ENCODE measurements around the gene VEGFD.

Gene VEGFD

DNA sequence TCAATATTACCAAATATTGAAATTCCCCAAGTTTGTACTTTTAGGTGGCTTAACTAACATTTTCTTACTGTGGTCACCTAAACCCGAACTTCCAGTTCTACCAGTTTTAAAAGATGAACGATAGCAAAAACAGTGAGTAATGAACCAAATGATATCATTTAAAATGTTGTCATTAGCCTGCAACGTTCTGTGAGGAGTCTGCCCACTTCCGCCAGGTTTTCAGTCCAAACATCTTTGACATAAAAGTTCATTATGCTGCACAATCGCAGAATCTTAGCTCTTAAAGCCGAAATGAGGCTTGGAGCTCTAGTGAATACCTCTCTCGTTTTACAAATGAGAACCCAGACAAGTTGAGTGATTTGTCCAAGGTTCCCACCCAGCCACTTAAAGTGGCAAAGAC, 49.7 kb downstream of the VEGFD start:
- Histone ChIP-seq H3K9me3 (ENCODE audit: control insufficient read depth in 2 of 2, low read length in 2 of 2) (no peaks in the 10 kb centered on the region), H3K9ac (ENCODE audit: low read length in 2 of 2) (peak overlapping the region; percentile 79 to 80), H3K4me3 (ENCODE audit: low read length in 2 of 2) (peak overlapping the region; percentile 75 to 78), H3K36me3 (ENCODE audit: control insufficient read depth in 2 of 2, insufficient read depth in 2 of 2, low read length in 2 of 2) (peaks cover 0 to 5% of the 10 kb centered on the region in 2 donors), H3K4me1 (ENCODE audit: control insufficient read depth, insufficient read depth, low read length) (no peaks in the 10 kb centered on the region), H3K27ac (ENCODE audit: low read length) (no peak overlapping the region), H3K27me3 (ENCODE audit: control insufficient read depth in 1 of 2, insufficient read depth in 2 of 2, low read length in 2 of 2) (peaks cover 0 to 2% of the 10 kb centered on the region in 2 donors)

DNA sequence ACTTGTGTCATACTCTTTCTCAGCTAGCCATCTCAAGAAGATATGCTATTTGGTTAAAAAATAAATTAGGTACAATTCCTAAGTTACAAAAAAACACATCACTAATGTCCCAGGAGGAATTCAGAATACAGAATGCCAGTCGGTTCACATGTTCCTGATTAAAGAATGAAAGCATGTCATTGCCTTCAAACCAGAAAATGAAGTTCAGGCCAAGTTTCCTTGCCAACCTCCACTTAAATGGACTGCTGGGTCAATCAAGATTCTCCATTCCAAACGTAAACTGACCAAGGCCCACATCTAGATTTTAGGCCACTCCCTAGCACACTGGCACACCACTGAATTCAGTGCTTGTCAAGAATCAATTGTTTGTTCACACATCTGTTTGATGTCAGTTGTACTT, 55.4 kb downstream of the VEGFD start:
- Histone ChIP-seq H3K9ac (ENCODE audit: low read length in 2 of 2) (no peak overlapping the region), H3K27ac (ENCODE audit: low read length) (no peak overlapping the region)

DNA sequence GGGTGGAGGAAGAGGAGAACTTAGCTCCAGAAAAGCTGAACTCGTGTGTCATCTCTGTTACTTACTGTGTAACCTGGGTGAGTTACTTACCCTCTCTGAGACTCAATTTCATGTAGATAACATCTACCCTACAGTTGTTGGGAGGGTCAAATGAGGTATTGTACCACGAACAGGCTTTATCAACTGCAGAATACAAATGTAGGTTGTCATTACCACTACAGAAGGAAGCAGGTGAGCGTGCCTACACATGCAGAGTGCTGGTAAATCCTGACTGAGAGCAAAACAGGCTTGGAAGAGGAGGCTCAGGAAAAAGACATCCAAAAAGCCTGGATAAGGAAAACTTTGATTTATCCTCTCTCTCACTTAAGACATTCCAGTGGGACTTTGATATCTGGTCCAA, 56.1 kb downstream of the VEGFD start:
- Histone ChIP-seq H3K4me1 (ENCODE audit: control insufficient read depth, insufficient read depth, low read length) (no peaks in the 10 kb centered on the region), H3K4me3 (ENCODE audit: low read length in 2 of 2) (no peak overlapping the region), H3K27ac (ENCODE audit: low read length) (no peak overlapping the region), H3K9ac (ENCODE audit: low read length in 2 of 2) (no peak overlapping the region), H3K36me3 (ENCODE audit: control insufficient read depth in 2 of 2, insufficient read depth in 2 of 2, low read length in 2 of 2) (peaks cover 0 to 14% of the 10 kb centered on the region in 2 donors), H3K27me3 (ENCODE audit: control insufficient read depth in 1 of 2, insufficient read depth in 2 of 2, low read length in 2 of 2) (peaks cover 0 to 4% of the 10 kb centered on the region in 2 donors), H3K9me3 (ENCODE audit: control insufficient read depth in 2 of 2, low read length in 2 of 2) (no peaks in the 10 kb centered on the region)

More for the DNA sequence above, 55.4 kb downstream of the VEGFD start:
- Histone ChIP-seq H3K4me3 (ENCODE audit: low read length in 2 of 2) (no peak overlapping the region), H3K27me3 (ENCODE audit: control insufficient read depth in 1 of 2, insufficient read depth in 2 of 2, low read length in 2 of 2) (no peaks in the 10 kb centered on the region), H3K36me3 (ENCODE audit: control insufficient read depth in 2 of 2, insufficient read depth in 2 of 2, low read length in 2 of 2) (peaks cover 0 to 11% of the 10 kb centered on the region in 2 donors), H3K9me3 (ENCODE audit: control insufficient read depth in 2 of 2, low read length in 2 of 2) (no peaks in the 10 kb centered on the region), H3K4me1 (ENCODE audit: control insufficient read depth, insufficient read depth, low read length) (no peaks in the 10 kb centered on the region)

DNA sequence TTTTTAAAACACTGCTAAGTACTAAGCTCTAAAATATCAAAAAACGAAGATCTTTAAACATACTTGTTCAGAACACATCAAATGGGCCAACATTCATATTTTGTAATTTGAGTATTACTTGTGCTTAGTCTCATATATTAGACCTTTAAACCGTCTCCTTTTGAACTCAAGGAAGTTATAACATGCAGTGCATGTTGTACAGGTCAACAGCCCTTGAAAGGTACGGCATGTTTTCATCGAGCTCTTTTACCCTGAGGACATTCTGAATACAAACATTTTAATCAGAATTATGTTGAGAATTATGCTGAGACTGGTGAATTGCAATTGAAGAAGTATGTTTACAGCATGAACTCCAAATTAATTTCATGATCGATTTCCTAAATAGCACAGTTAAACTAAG, 61.7 kb downstream of the VEGFD start:
- no peak overlapping the region for H3K4me3 ChIP-seq (ENCODE audit: low read length in 2 of 2)
- no peaks in the 10 kb centered on the region for H3K9me3 ChIP-seq (ENCODE audit: control insufficient read depth in 2 of 2, low read length in 2 of 2)
- no peaks in the 10 kb centered on the region for H3K4me1 ChIP-seq (ENCODE audit: control insufficient read depth, insufficient read depth, low read length)
- no peak overlapping the region for H3K27ac ChIP-seq (ENCODE audit: low read length)
- peaks cover 0 to 4% of the 10 kb centered on the region in 2 donors for H3K27me3 ChIP-seq (ENCODE audit: control insufficient read depth in 1 of 2, insufficient read depth in 2 of 2, low read length in 2 of 2)
- H3K36me3 ChIP-seq (ENCODE audit: control insufficient read depth in 2 of 2, insufficient read depth in 2 of 2, low read length in 2 of 2) = peaks cover 0 to 9% of the 10 kb centered on the region in 2 donors
- H3K9ac ChIP-seq (ENCODE audit: low read length in 2 of 2) = no peak overlapping the region

DNA sequence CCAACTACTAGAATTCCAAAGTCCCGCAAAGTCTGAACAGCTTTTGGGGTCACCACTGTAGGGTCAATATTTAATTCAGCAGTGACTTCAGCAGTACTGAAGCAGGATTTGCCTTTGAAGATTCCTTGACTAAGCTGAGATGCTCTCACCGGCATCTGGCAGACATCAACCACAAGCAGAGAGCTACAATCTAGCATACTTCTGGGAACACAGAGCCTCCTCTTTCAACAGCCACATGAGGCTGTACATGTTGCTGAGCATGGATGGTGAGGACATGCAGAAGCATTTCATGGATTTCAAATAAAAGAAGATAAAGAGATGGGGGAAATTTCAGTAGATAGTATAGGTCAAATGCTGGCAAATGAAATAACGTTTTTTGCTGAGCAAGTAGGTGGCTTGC, 62.1 kb downstream of the VEGFD start:
- H3K27me3 ChIP-seq (ENCODE audit: control insufficient read depth in 1 of 2, insufficient read depth in 2 of 2, low read length in 2 of 2) = peaks cover 0 to 4% of the 10 kb centered on the region in 2 donors
- H3K36me3 ChIP-seq (ENCODE audit: control insufficient read depth in 2 of 2, insufficient read depth in 2 of 2, low read length in 2 of 2) = peaks cover 0 to 9% of the 10 kb centered on the region in 2 donors
- H3K4me1 ChIP-seq (ENCODE audit: control insufficient read depth, insufficient read depth, low read length) = no peaks in the 10 kb centered on the region
- H3K9me3 ChIP-seq (ENCODE audit: control insufficient read depth in 2 of 2, low read length in 2 of 2) = no peaks in the 10 kb centered on the region
- H3K27ac ChIP-seq (ENCODE audit: low read length) = no peak overlapping the region
- no peak overlapping the region for H3K4me3 ChIP-seq (ENCODE audit: low read length in 2 of 2)
- no peak overlapping the region for H3K9ac ChIP-seq (ENCODE audit: low read length in 2 of 2)

- H3K27ac ChIP-seq (ENCODE audit: low read length) = no peak overlapping the region
- H3K36me3 ChIP-seq (ENCODE audit: control insufficient read depth in 2 of 2, insufficient read depth in 2 of 2, low read length in 2 of 2) = peaks cover 0 to 9% of the 10 kb centered on the region in 2 donors
- H3K4me1 ChIP-seq (ENCODE audit: control insufficient read depth, insufficient read depth, low read length) = no peaks in the 10 kb centered on the region
- no peak overlapping the region for H3K9ac ChIP-seq (ENCODE audit: low read length in 2 of 2)
- H3K9me3 ChIP-seq (ENCODE audit: control insufficient read depth in 2 of 2, low read length in 2 of 2) = no peaks in the 10 kb centered on the region
- H3K27me3 ChIP-seq (ENCODE audit: control insufficient read depth in 1 of 2, insufficient read depth in 2 of 2, low read length in 2 of 2) = peaks cover 0 to 4% of the 10 kb centered on the region in 2 donors
- H3K4me3 ChIP-seq (ENCODE audit: low read length in 2 of 2) = no peak overlapping the region
Measured at GRCh38 chrX:15321447-15321846, 62.8 kb downstream of the VEGFD start.

DNA sequence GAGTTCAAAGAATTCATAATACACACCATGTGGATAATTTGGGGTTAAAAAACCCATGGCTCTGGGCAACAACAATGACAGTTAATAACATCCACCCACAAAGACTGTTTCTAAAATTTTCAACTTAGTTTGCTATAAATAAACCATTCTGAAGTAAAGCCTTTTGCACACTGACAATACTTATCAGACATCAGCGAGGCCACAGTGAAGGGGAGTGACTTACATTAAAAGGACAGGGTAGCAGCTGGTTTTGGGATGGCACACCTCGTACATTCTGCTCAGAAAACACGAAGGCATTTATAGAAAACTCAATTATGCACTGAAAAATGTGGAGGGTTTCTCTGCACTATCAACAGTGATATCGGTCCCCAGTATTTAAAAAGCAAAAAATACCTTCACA, 63.9 kb downstream of the VEGFD start:
- Histone ChIP-seq H3K27me3 (ENCODE audit: control insufficient read depth in 1 of 2, insufficient read depth in 2 of 2, low read length in 2 of 2) (peaks cover 0 to 4% of the 10 kb centered on the region in 2 donors), H3K4me1 (ENCODE audit: control insufficient read depth, insufficient read depth, low read length) (no peaks in the 10 kb centered on the region), H3K27ac (ENCODE audit: low read length) (no peak overlapping the region), H3K36me3 (ENCODE audit: control insufficient read depth in 2 of 2, insufficient read depth in 2 of 2, low read length in 2 of 2) (peaks cover 0 to 9% of the 10 kb centered on the region in 2 donors), H3K4me3 (ENCODE audit: low read length in 2 of 2) (no peak overlapping the region), H3K9me3 (ENCODE audit: control insufficient read depth in 2 of 2, low read length in 2 of 2) (no peaks in the 10 kb centered on the region), H3K9ac (ENCODE audit: low read length in 2 of 2) (no peak overlapping the region)

DNA sequence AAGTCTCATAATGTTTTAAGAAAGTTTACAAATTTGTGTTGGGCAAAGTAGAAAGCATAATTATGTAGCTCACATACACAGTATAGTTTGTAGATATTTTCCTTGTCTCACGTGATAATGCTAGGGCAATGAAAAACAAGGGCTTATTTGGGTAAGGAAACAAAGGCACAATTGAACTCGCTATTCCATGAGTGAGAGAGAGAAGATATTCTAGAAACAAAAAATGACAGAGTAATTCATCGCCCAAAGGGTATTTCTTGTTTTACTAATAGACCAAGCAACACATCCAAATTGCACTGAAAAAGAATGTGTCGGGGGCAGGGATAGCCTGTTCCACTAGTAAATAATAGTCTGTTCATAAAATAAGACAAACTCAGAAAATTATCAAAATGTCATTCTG, 65.1 kb downstream of the VEGFD start:
- Histone ChIP-seq H3K4me1 (ENCODE audit: control insufficient read depth, insufficient read depth, low read length) (no peaks in the 10 kb centered on the region), H3K9me3 (ENCODE audit: control insufficient read depth in 2 of 2, low read length in 2 of 2) (no peaks in the 10 kb centered on the region), H3K36me3 (ENCODE audit: control insufficient read depth in 2 of 2, insufficient read depth in 2 of 2, low read length in 2 of 2) (peaks cover 0 to 5% of the 10 kb centered on the region in 2 donors), H3K27me3 (ENCODE audit: control insufficient read depth in 1 of 2, insufficient read depth in 2 of 2, low read length in 2 of 2) (peaks cover 0 to 4% of the 10 kb centered on the region in 2 donors), H3K27ac (ENCODE audit: low read length) (no peak overlapping the region), H3K9ac (ENCODE audit: low read length in 2 of 2) (no peak overlapping the region), H3K4me3 (ENCODE audit: low read length in 2 of 2) (no peak overlapping the region)

DNA sequence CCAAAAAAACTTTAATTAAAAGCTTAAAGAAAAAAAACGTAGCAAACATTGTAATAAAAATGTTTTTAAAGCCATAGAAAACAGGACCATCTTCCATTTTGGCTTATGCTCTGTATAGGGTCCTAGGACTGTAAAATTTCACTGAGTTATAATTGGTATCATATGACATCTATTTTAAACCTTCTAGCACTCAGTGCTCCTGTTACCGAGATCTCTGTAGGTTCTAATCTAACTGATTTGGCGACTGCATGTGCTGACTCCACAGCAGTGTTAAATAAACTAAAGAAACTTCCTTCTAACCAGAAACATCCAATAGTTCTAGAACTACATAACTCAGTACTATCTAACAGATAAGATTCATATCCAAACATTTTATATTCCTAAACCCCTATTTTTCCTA, 68.7 kb downstream of the VEGFD start, which contains the start of gene ASB11:
Gene ASB11 (minus strand): TSS at position 132 of the 400 bp plus-strand sequence. CDS start 35 bp downstream, at position 97.
- Histone ChIP-seq H3K27ac (ENCODE audit: low read length) (no peak within 1 kb of the TSS), H3K9ac (ENCODE audit: low read length in 2 of 2) (no peak within 1 kb of the TSS)

DNA sequence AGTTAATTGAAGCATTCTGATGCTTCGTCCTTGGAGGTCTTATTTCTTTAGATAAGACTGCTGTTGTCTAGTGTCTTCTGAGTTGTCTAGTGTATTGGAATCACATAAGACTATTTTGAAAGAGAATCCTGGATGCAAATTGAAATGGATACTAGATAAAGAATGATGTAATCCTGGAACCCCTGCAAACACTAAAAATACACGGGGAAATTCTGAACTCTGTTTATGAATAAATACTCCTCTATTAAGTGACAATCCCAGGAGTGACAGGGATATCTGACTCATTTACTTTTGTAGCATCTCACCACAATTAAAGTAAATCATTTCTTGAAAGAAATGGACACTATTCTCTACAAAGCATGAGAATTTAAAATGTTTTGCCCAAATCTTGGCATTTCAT, 69.7 kb downstream of the VEGFD start:
- H3K9ac ChIP-seq (ENCODE audit: low read length in 2 of 2) = no peak overlapping the region
- H3K4me3 ChIP-seq (ENCODE audit: low read length in 2 of 2) = no peak overlapping the region
- no peaks in the 10 kb centered on the region for H3K36me3 ChIP-seq (ENCODE audit: control insufficient read depth in 2 of 2, insufficient read depth in 2 of 2, low read length in 2 of 2)
- H3K4me1 ChIP-seq (ENCODE audit: control insufficient read depth, insufficient read depth, low read length) = no peaks in the 10 kb centered on the region
- no peaks in the 10 kb centered on the region for H3K27me3 ChIP-seq (ENCODE audit: control insufficient read depth in 1 of 2, insufficient read depth in 2 of 2, low read length in 2 of 2)
- H3K27ac ChIP-seq (ENCODE audit: low read length) = no peak overlapping the region
- H3K9me3 ChIP-seq (ENCODE audit: control insufficient read depth in 2 of 2, low read length in 2 of 2) = no peaks in the 10 kb centered on the region

More for the DNA sequence above, 68.7 kb downstream of the VEGFD start, which contains the start of gene ASB11:
- H3K4me1 ChIP-seq (ENCODE audit: control insufficient read depth, insufficient read depth, low read length) = no peaks in the 10 kb centered on the region
- H3K4me3 ChIP-seq (ENCODE audit: low read length in 2 of 2) = no peak within 1 kb of the TSS
- H3K27me3 ChIP-seq (ENCODE audit: control insufficient read depth in 1 of 2, insufficient read depth in 2 of 2, low read length in 2 of 2) = no peaks in the 10 kb centered on the region
- H3K36me3 ChIP-seq (ENCODE audit: control insufficient read depth in 2 of 2, insufficient read depth in 2 of 2, low read length in 2 of 2) = no peaks in the 10 kb centered on the region
- no peaks in the 10 kb centered on the region for H3K9me3 ChIP-seq (ENCODE audit: control insufficient read depth in 2 of 2, low read length in 2 of 2)

GRCh38 chrX:15311119-15311518, 73.1 kb downstream of the VEGFD start:
- H3K27me3 ChIP-seq (ENCODE audit: control insufficient read depth in 1 of 2, insufficient read depth in 2 of 2, low read length in 2 of 2) = no peaks in the 10 kb centered on the region
- no peak overlapping the region for H3K27ac ChIP-seq (ENCODE audit: low read length)
- H3K9ac ChIP-seq (ENCODE audit: low read length in 2 of 2) = no peak overlapping the region
- no peaks in the 10 kb centered on the region for H3K9me3 ChIP-seq (ENCODE audit: control insufficient read depth in 2 of 2, low read length in 2 of 2)
- no peaks in the 10 kb centered on the region for H3K36me3 ChIP-seq (ENCODE audit: control insufficient read depth in 2 of 2, insufficient read depth in 2 of 2, low read length in 2 of 2)
- no peak overlapping the region for H3K4me3 ChIP-seq (ENCODE audit: low read length in 2 of 2)
- H3K4me1 ChIP-seq (ENCODE audit: control insufficient read depth, insufficient read depth, low read length) = no peaks in the 10 kb centered on the region

Data from stomach smooth muscle (tissue), 2 donors.